GM21390 (cell line): Measurements from ENCODE around the gene CIZ1.
"Not testable (repeated sequence)": the region's sequence is repeated elsewhere in the genome, so short reads cannot be mapped to it uniquely, and the experiment has no call there.

Source experiments
- ATAC-seq: cut with Tn5 transposase; IDR thresholded peaks from one replicate; pipeline ENCODE4 v1.9.1; 2021; ENCODE audit not compliant: unreplicated experiment

The CIZ1 gene

GRCh38 chr9:128190516-128191405 is 611 bp downstream of the CIZ1 start:
- peak; percentile 22 for ATAC-seq

- no peak for ATAC-seq
Measured at GRCh38 chr9:128190013-128190412, 1.4 kb downstream of the CIZ1 start.

GRCh38 chr9:128188209-128188608 is 3.2 kb downstream of the CIZ1 start:
- no peak for ATAC-seq

- no peak for ATAC-seq
Measured at GRCh38 chr9:128187361-128187760, 4.0 kb downstream of the CIZ1 start.

GRCh38 chr9:128185979-128186965 is 5.1 kb downstream of the CIZ1 start:
- no peak for ATAC-seq

- no peak for ATAC-seq
Measured at GRCh38 chr9:128182893-128183588, 8.3 kb downstream of the CIZ1 start.

GRCh38 chr9:128181480-128181879 is 9.9 kb downstream of the CIZ1 start:
- ATAC-seq, result not testable (repeated sequence)

- ATAC-seq, result no peak
Measured at GRCh38 chr9:128180447-128180846, 10.9 kb downstream of the CIZ1 start.

GRCh38 chr9:128180001-128180400 is 11.4 kb downstream of the CIZ1 start:
- no peak for ATAC-seq

GRCh38 chr9:128178806-128179431 is 12.5 kb downstream of the CIZ1 start:
- no peak for ATAC-seq

GRCh38 chr9:128175726-128176125 is 15.6 kb downstream of the CIZ1 start:
- no peak for ATAC-seq

GRCh38 chr9:128175102-128175563 is 16.2 kb downstream of the CIZ1 start:
- no peak for ATAC-seq

GRCh38 chr9:128174062-128174461 is 17.3 kb downstream of the CIZ1 start:
- ATAC-seq, result no peak

- ATAC-seq, result no peak
Measured at GRCh38 chr9:128169925-128170324, 21.4 kb downstream of the CIZ1 start.

GRCh38 chr9:128169492-128169891 is 21.9 kb downstream of the CIZ1 start:
- no peak for ATAC-seq

- no peak for ATAC-seq
Measured at GRCh38 chr9:128168731-128169308, 22.6 kb downstream of the CIZ1 start.

- no peak for ATAC-seq
Measured at GRCh38 chr9:128167209-128167608, 24.2 kb downstream of the CIZ1 start.

GRCh38 chr9:128166169-128166568 is 25.2 kb downstream of the CIZ1 start:
- no peak for ATAC-seq

GRCh38 chr9:128164307-128164885 is 27.0 kb downstream of the CIZ1 start:
- no peak for ATAC-seq
